Heart left ventricle (tissue), 16 donors: Measurements from ENCODE around the gene SEMA4D. TPM values are rescaled to one million over a fixed set of nuclear protein-coding genes. Genes with fewer than 3 reads are reported as not detected.

Experiments
- ATAC-seq, 4 donors: fragments of 200-7000 bp; cut with Tn5 transposase; one replicate each; pipeline ENCODE4 v1.9.1; 2020 to 2022; ENCODE audit warnings: moderate library complexity in 4 of 4, mild to moderate bottlenecking in 3 of 4, moderate number of reproducible peaks in 1 of 4
- DNase-seq, 5 donors: peaks; one replicate each; pipeline ENCODE4 v3.0.0-alpha.2; 2020
- H3K27ac ChIP-seq, 12 donors: fragments of 200-600 bp; sonication (generic) in 4 of 12; one replicate each; pipeline versions ENCODE4 v1.5.0 to v1.8.0; 2016 to 2022; ENCODE audit warnings: mild to moderate bottlenecking in 2 of 12
- H3K27me3 ChIP-seq, 9 donors: fragments of 200-600 bp; sonication (generic) in 2 of 9; one replicate each; pipeline versions ENCODE4 v1.5.1 to v1.8.0; 2016 to 2022; ENCODE audit warnings: mild to moderate bottlenecking in 3 of 9
- H3K36me3 ChIP-seq, 9 donors: fragments of 200-600 bp; sonication (generic) in 2 of 9; one replicate each; pipeline versions ENCODE4 v1.5.0 to v1.8.0; 2018 to 2022; ENCODE audit warnings: mild to moderate bottlenecking in 2 of 9
- H3K4me1 ChIP-seq, 12 donors: fragments of 200-600 bp; sonication (generic) in 4 of 12; one replicate each; pipeline versions ENCODE4 v1.5.0 to v1.8.0; 2016 to 2022; ENCODE audit warnings: mild to moderate bottlenecking in 3 of 12
- H3K4me3 ChIP-seq, 12 donors: fragments of 200-600 bp; sonication (generic) in 4 of 12; one replicate each; pipeline versions ENCODE4 v1.5.0 to v1.8.0; 2017 to 2022; ENCODE audit warnings: mild to moderate bottlenecking in 9 of 12, moderate library complexity in 4 of 12
- H3K9me3 ChIP-seq, 12 donors: fragments of 200-600 bp; sonication (generic) in 4 of 12; one replicate each; pipeline versions ENCODE4 v1.5.0 to v1.8.0; 2016 to 2022; ENCODE audit warnings: mild to moderate bottlenecking in 1 of 12
- CTCF ChIP-seq, 12 donors: fragments of 200-600 bp; sonication (generic) in 4 of 12; IDR thresholded peaks; one replicate each; pipeline versions ENCODE4 v1.5.0 to v1.8.0; 2018 to 2022; ENCODE audit warnings: antibody characterized with exemption in 12 of 12, mild to moderate bottlenecking in 5 of 12
- POLR2A ChIP-seq, 2 donors: fragments of 450-650 bp; IDR thresholded peaks; one replicate each; pipeline ENCODE4 v1.6.1; 2017; ENCODE audit warnings: antibody characterized with exemption in 2 of 2, mild to moderate bottlenecking in 2 of 2, moderate library complexity in 2 of 2
- WGBS, 4 donors: extraction: QIAGEN DNeasy Blood & Tissue Kit in 2 of 4; methylation state at CpG; one replicate each; pipeline versions ENCODE4 v1.1.5 to v1.1.7; 2013 to 2018; 5-methylcytosine and 5-hydroxymethylcytosine counted together
- intact Hi-C, 10 donors: fragments of 100-400 bp; cut with DNase I; formaldehyde crosslinking; loops; one replicate each; pipeline versions ENCODE4 v1.11.1 to v1.14.2; 2022
- polyA plus RNA-seq, 2 donors: library from polyadenylated mRNA; stranded (reverse); fragments of 200-250 nt; gene quantifications; one replicate each; pipeline ENCODE4 v1.2.3, GENCODE V29; 2013
- total RNA-seq, 9 donors: library from RNA; depleted of rRNA in 2 of 9; stranded (reverse); fragments of >200 nt in 2 of 9; fragmentation: NEBNext Ultra II Directional in 3 of 9; extraction: Animal tissue kit (Norgen Biotek cat#: 25700) in 3 of 9; gene quantifications; one replicate each; pipeline versions ENCODE4 v1.1.0 to v1.2.4, GENCODE V29; 2016 to 2023
- donor health status: ischemic (EF 13 %, LVEDD 7.1; RV severe dilation, severe dysfunction).
- donor health status: healthy with polysubstance abuse.
- donor health status: DM: no; HTN: yes; CAD: no.
- donor health status: DM: no; HTN: no; CAD: no.
- donor health status: ischemic (EF 25% LVEDD 6.9; RV normal size, moderate dysfunction).
- donor health status: ischemic (EF 25% LVEDD 5.7; RV mildly dilated, moderate dysfunction).
- donor health status: healthy.
- donor health status: DM: yes; HTN: yes; CAD: no.
- donor health status: ischemic (EF 35%, LVEDD 5.7; RV mildly dilated, moderate dysfunction).
- donor health status: nonischemic (EF 11% LVEDD 7.7; RV severe dilation, severe dysfunction).
- donor health status: DM: yes; HTN: yes; CAD: no.
- donor health status: PGD.
- donor health status: ischemic (EF 29% LVEDD 5.4; RV normal size, mild dysfunction).
- donor health status: nonischemic (EF 23%, LVEDD 6.1; RV moderate dilation, normal function).

Gene SEMA4D
- total and polyA plus RNA-seq, 11 donors: 4.0 to 59.8 (median 20.2) TPM

GRCh38 chr9:89539374-89539773 lies 41.5 kb upstream of the SEMA4D start:
- no peak overlapping the region for H3K4me3 ChIP-seq
- peak overlapping the region in 1 of 12 donors; percentile 15 for H3K27ac ChIP-seq
- no peaks in the 10 kb centered on the region for H3K27me3 ChIP-seq
- ATAC-seq (no peak), DNase-seq (no peak)
- intact Hi-C loops: no loop called here
- no peaks in the 10 kb centered on the region for H3K36me3 ChIP-seq
- H3K4me1 ChIP-seq: peaks cover 0 to 43% (median 0%) of the 10 kb centered on the region in 12 donors
- no peaks in the 10 kb centered on the region for H3K9me3 ChIP-seq
- TF ChIP-seq POLR2A (IDR thresholded peaks at IDR 0.05) (no peak), CTCF (IDR thresholded peaks at IDR 0.05) (no peak)
- 88 to 97% (median 90%) methylated on average over 8 of the region's 8 CpGs for WGBS, 4 donors

- Histone ChIP-seq H3K27ac (peak overlapping the region in 1 of 12 donors; percentile 15), H3K36me3 (no peaks in the 10 kb centered on the region), H3K27me3 (no peaks in the 10 kb centered on the region), H3K4me1 (peaks cover 0 to 46% (median 0%) of the 10 kb centered on the region in 12 donors), H3K4me3 (no peak overlapping the region), H3K9me3 (no peaks in the 10 kb centered on the region)
- DNase-seq (no peak), ATAC-seq (no peak)
- intact Hi-C loops: no loop called here
- 85 to 96% (median 94%) methylated on average over 9 of the region's 9 CpGs for WGBS, 4 donors
- no peak for TF ChIP-seq POLR2A (IDR thresholded peaks at IDR 0.05)
- no peak for TF ChIP-seq CTCF (IDR thresholded peaks at IDR 0.05)
These were observed 41.0 kb upstream of the SEMA4D start for GRCh38 chr9:89538871-89539270.

GRCh38 chr9:89537166-89537565 lies 39.3 kb upstream of the SEMA4D start:
- Histone ChIP-seq H3K27ac (peak overlapping the region in 2 of 12 donors; percentile 22 to 88), H3K4me3 (no peak overlapping the region), H3K27me3 (no peaks in the 10 kb centered on the region), H3K4me1 (peaks cover 0 to 57% (median 0%) of the 10 kb centered on the region in 12 donors), H3K36me3 (no peaks in the 10 kb centered on the region), H3K9me3 (no peaks in the 10 kb centered on the region)
- ATAC-seq (no peak), DNase-seq (no peak)
- WGBS, 4 donors: 67 to 81% (median 76%) methylated on average over 4 of the region's 4 CpGs
- TF ChIP-seq CTCF (IDR thresholded peaks at IDR 0.05): no peak
- no peak for TF ChIP-seq POLR2A (IDR thresholded peaks at IDR 0.05)
- intact Hi-C loops: no loop called here

- ATAC-seq: no peak
- Histone ChIP-seq H3K4me3 (no peak overlapping the region), H3K27ac (peak overlapping the region in 2 of 12 donors; percentile 22 to 88), H3K4me1 (peaks cover 0 to 59% (median 0%) of the 10 kb centered on the region in 12 donors), H3K27me3 (no peaks in the 10 kb centered on the region), H3K36me3 (no peaks in the 10 kb centered on the region), H3K9me3 (no peaks in the 10 kb centered on the region)
- no peak for DNase-seq
- intact Hi-C loops: no loop called here
- TF ChIP-seq CTCF (IDR thresholded peaks at IDR 0.05) (no peak), POLR2A (IDR thresholded peaks at IDR 0.05) (no peak)
- 83 to 89% (median 85%) methylated on average over 5 of the region's 5 CpGs for WGBS, 4 donors
These were observed 38.7 kb upstream of the SEMA4D start for GRCh38 chr9:89536600-89536999.
